CD4-positive, alpha-beta T cell treated with Interleukin-17A for 1 hour (primary cell): ENCODE results near the gene DENND4B.
"Not testable (repeated sequence)": the region's sequence is repeated elsewhere in the genome, so short reads cannot be mapped to it uniquely, and the experiment has no call there.

Source experiments
- DNase-seq: peaks from one replicate; pipeline ENCODE4 v3.0.0-alpha.2; 2020

Gene DENND4B

GRCh38 chr1:153922076-153922971, 24.2 kb downstream of the DENND4B start:
- DNase-seq = no peak

DNA sequence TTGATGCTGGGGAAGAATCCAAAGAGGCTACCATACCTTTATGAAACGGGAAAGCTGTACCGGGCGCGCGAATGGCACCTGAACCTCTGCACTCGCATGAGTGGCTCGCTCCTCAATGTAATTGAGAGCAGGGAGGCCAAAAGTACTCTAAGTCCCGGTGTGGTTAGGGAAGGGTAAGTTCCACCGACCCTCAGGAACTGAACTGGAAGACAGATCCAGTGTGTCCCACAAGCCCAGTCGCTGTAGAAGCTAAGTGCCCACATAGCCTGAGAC, 24.8 kb downstream of the DENND4B start:
- peak; percentile 19 for DNase-seq

GRCh38 chr1:153921080-153921802, 25.3 kb downstream of the DENND4B start:
- DNase-seq = no peak

GRCh38 chr1:153919876-153920852, 26.4 kb downstream of the DENND4B start:
- DNase-seq = peak; percentile 56

DNA sequence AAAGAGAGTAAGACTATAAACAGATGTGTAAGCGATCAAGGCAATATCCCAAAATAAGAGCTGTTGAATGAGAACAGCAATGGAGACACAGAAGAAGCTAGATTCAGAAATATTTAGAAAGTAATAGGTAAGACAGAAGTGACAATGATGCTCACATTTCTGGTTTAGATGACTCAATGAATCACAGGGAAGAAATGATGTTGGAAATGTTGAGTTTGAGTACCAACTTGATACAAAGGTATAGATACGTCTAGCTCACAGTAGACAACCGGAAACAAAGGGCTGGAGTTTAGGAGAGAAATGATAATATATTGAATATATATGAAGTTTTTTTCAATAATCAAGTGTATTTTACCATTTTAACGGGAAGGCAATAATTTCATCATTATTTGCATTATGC, 30.2 kb downstream of the DENND4B start:
- DNase-seq = no peak

GRCh38 chr1:153912349-153912748, 34.2 kb downstream of the DENND4B start:
- DNase-seq = no peak

GRCh38 chr1:153910560-153910959, 36.0 kb downstream of the DENND4B start:
- DNase-seq = not testable (repeated sequence)

DNA sequence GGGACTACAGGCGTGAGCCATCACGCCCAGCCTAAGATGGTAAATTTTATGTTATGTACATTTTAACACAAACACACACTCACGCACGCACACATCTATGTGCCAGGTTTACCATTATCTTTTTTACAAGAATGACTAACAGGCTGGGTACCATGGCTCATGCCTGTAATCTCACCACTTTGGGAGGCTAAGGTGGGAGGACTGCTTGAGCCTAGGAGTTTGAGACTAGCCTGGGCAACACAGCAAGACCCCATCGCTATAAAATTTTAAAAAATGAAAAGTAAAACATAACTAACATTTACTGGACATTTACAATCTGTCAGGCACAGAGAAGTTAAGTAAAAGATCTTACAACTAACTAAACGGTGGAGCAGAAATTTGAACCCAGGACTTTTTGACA, 38.4 kb downstream of the DENND4B start:
- no peak for DNase-seq

- no peak for DNase-seq
Measured at GRCh38 chr1:153907134-153907533, 39.4 kb downstream of the DENND4B start.

- DNase-seq = no peak
Measured at GRCh38 chr1:153906396-153906795, 40.1 kb downstream of the DENND4B start.

GRCh38 chr1:153905908-153906307, 40.6 kb downstream of the DENND4B start:
- DNase-seq = not testable (repeated sequence)

DNA sequence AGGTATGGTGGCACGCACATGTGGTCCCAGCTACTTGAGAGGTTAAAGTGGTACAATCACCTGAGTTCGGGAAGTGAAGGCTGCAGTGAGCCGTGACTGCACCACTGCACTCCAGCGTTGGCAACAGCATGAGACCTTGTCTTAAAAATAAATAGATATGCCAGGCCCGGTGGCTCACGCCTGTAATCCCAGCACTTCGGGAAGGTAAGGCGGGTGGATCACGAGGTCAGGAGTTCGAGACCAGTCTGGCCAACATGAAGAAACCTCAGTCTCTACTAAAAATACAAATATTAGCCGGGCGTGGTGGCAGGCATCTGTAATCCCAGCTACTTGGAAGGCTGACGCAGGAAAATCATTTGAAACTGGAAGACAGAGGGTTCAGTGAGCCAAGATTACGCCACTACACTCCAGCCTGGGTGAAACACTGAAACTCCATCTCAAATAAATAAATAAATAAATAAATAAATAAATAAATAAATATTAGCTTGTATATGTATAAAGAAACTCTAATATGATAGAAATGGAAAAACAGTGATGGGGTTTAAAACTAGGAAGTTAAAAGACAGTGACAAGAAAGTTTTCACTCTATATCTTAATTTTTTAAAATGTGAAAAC, 42.6 kb downstream of the DENND4B start:
- DNase-seq = no peak

GRCh38 chr1:153899509-153899908, 47.0 kb downstream of the DENND4B start:
- no peak for DNase-seq

GRCh38 chr1:153895866-153896265, 50.7 kb downstream of the DENND4B start:
- DNase-seq = not testable (repeated sequence)

DNA sequence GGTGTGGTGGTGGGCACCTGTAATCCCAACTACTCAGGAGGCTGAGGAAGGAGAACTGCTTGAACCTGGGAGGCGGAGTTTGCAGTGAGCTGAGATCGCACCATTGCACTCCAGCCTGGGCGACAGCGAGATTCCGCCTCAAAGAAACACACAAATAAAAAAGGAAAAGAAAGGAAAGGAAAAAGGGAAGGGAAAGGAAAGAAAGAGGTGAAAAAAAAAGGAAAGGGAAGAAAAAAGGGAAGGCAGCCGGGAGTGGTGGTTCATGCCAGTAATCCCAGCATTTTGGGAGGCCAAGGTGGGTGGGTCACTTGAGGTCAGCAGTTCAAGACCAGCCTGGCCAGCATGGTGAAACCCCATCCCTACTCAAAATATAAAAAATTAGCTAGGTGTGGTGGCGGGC, 55.5 kb downstream of the DENND4B start:
- not testable (repeated sequence) for DNase-seq

DNA sequence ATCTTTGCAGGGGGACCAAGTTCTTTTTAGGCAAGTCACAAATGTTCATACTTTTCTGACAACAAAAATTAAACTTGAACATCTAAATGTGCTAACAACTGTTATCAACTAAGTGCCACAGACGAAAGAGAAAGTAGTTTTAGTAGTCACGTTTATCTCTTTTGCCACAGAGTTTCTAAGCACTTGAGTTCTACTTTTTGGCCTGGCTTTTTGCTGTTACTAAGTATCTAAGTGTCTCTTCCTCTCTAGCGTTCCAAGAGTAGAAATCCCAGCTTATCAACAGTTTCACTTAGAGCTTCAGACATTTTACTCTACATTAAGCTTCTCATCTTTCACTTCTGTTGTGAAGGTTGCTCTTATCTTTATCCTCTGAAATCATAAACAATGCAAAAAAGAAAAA, 58.0 kb downstream of the DENND4B start:
- DNase-seq = peak; percentile 12

DNA sequence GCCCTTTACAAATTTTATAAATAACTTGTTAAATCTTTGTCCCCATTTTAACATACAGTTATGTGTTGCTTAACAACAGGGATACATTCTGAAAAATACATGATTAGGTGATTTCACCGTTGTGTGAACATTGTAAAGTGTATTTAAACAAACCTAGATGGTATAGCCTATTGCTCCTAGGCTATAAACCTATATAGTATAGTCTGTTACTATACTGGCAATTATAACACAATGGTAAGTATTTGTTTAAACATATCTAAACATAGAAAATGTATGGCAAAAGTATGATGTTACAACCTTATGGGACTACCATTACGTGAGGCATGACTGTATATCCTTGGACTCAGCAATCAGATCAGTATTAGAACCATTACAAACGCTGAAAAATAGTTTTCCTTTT, 60.4 kb downstream of the DENND4B start:
- DNase-seq = no peak

DNA sequence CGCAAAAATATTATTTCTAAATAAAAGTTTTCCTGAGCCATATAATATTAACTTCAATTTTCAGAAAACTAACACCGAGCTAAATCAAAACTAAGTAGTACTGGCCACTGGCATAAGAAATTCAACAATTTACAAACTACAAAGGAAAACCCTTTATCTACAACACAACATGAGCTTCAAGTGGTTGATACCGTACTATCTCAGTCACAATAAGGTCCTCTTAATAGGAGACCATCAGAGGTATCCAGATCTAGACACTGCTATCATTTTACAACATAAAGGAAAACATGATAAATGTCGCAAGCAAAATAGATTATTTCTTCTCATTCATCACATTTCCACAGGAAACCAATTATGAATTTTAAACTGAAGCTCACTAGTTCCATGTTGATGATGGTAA, 63.3 kb downstream of the DENND4B start:
- no peak for DNase-seq

DNA sequence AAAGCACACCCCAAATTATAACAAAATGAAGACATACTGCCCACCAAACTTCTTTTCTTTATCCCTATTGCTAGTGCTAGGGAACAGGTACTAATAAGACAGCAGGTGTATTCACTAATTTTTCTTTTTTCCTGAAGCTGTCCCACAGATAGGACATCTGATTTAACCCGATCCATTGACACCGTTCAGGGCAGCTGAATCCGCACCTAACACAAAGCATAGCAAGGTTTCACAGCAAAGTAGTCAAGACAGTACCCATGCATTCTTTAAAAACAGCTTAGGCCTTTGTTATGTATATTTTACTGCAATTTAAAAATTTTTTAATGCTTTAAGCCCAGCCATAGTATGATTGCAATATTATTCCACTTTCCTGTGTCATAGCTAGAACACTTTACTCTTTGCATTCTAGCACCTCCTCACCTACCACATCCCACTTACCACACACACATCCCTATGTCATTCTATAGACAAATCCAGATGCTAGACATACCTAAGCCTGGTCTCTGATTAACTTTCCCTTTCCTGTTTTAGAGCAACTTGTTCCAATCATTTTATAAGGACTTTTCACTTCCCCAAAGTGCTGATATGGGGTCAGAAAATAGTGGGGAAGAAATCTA, 64.1 kb downstream of the DENND4B start:
- no peak for DNase-seq

- no peak for DNase-seq
Measured at GRCh38 chr1:153881751-153882150, 64.8 kb downstream of the DENND4B start.

GRCh38 chr1:153880962-153881361, 65.6 kb downstream of the DENND4B start:
- peak; percentile 8 for DNase-seq

DNA sequence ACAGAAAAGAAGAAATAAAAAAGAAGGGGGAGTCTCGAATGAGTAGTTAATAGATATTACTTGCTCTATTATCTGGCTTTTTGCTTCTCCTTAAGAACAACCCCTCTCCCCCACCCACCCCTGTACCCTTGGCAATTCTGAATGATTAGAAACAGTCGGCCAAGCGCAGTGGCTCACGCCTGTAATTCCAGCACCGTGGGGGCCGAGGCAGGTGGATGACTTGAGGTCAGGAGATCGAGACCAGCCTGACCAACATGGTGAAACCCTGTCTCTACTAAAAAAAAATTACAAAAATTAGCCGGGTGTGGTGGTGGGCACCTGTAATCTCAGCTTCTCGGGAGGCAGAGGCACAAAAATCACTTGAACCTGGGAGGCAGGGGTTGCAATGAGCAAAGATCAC, 66.5 kb downstream of the DENND4B start:
- no peak for DNase-seq
